Measurements from ENCODE around the gene NFKB2.

The NFKB2 gene

GRCh38 chr10:102395400-102396316 is at the start of gene NFKB2:
Gene NFKB2 (plus strand): TSS chr10:102395705. CDS start chr10:102395960, 255 bp downstream.
- DNase-seq (ENCODE audit: low read depth in 3 of 3, low spot score in 1 of 3) = peak; percentile 86 to 94 (median 89)

- DNase-seq (ENCODE audit: low read depth in 3 of 3, low spot score in 1 of 3) = no peak
Measured at GRCh38 chr10:102347236-102347828, 48.2 kb upstream of the NFKB2 start.

- DNase-seq (ENCODE audit: low read depth in 3 of 3, low spot score in 1 of 3) = peak; percentile 39 to 53 (median 50)
Measured at GRCh38 chr10:102352066-102352715, 43.3 kb upstream of the NFKB2 start.

DNA sequence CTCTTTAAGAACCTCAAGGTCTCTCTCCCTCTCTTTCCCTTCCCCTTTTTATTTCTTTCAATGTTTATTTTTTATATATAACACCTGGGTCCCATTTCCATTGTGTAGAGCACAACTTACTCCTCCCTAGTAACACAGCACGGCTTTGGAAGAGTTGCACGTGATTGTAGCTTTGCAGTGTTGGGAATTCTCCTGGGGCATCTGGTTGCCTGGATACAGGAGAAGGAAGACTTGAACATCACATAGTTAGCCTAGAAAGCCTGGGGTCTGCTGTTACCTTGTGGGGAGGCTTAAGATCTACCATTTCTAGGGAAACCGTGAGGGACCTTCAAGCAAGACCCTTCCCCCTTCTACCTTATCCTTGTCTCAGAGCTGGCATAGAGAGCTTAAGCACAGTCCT is 41.1 kb upstream of the NFKB2 start:
- DNase-seq (ENCODE audit: low read depth in 3 of 3, low spot score in 1 of 3) = no peak

GRCh38 chr10:102358712-102359382 is 36.7 kb upstream of the NFKB2 start:
- DNase-seq (ENCODE audit: low read depth in 3 of 3, low spot score in 1 of 3) = no peak

GRCh38 chr10:102367441-102367840 is 28.1 kb upstream of the NFKB2 start:
- DNase-seq (ENCODE audit: low read depth in 3 of 3, low spot score in 1 of 3) = no peak

DNA sequence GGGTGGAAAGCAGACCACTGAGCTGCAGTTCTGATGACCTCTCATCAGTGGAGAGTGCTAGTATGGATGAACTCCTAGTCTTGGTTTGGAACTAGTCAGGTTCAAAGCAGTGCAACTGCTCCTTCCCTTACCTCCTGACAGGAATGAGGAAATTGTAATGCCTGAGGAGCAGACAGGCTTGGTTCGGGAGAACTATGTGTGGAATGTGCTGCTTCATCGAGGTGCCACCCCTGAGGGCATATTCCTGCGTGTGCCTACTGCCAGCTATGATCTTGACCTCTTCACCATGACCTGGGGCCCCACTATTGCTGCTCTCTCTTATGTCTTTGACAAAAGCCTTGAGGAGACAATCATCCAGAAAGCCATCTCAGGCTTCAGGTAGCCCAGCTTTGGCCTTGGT is 27.4 kb upstream of the NFKB2 start:
- DNase-seq (ENCODE audit: low read depth in 3 of 3, low spot score in 1 of 3) = no peak

- no peak for DNase-seq (ENCODE audit: low read depth in 3 of 3, low spot score in 1 of 3)
Measured at GRCh38 chr10:102371295-102371694, 24.2 kb upstream of the NFKB2 start.

GRCh38 chr10:102375250-102375649 is 20.3 kb upstream of the NFKB2 start:
- DNase-seq (ENCODE audit: low read depth in 3 of 3, low spot score in 1 of 3) = no peak

DNA sequence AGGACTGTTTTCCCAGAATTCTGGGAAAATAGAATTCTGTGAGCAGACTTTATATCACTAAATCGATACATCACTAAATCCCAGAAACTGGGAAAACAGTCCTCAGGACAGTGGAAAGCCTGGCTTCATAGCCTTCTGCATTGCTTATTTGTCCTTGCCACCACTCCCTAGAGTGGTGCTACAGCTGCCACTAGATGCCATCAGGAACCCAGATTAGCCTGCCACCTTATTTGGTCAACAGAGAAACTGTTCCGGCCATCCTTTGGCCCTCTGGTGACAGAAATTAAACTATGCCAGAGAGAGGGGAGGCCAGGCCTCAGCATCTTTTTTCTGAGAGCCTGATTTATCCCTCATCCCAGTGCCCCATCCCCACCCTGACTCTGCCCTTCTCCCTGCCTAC is 19.6 kb upstream of the NFKB2 start:
- DNase-seq (ENCODE audit: low read depth in 3 of 3, low spot score in 1 of 3) = no peak

GRCh38 chr10:102376901-102377300 is 18.6 kb upstream of the NFKB2 start:
- DNase-seq (ENCODE audit: low read depth in 3 of 3, low spot score in 1 of 3) = no peak

DNA sequence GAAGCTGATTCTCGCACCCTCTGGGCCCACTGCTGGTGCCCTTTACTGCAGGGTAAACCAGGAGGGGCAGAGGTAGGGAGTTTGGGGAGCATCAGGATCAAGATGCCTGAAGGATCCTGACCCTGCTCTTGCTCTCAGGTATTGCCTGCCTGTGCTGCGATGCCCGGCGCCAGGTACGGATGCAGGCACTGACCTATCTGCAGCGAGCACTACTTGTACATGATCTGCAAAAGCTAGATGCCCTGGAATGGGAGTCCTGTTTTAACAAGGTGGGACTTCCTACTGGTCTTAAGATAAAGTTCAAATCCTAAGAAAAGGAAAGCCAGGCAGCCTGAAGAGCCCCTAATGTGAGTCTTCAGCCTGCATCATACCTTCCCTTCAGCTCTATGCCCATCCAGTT is 16.1 kb upstream of the NFKB2 start:
- DNase-seq (ENCODE audit: low read depth in 3 of 3, low spot score in 1 of 3) = no peak

GRCh38 chr10:102381983-102382382 is 13.5 kb upstream of the NFKB2 start:
- DNase-seq (ENCODE audit: low read depth in 3 of 3, low spot score in 1 of 3) = no peak

- DNase-seq (ENCODE audit: low read depth in 3 of 3, low spot score in 1 of 3) = no peak
Measured at GRCh38 chr10:102382871-102383270, 12.6 kb upstream of the NFKB2 start.

GRCh38 chr10:102384053-102384452 is 11.5 kb upstream of the NFKB2 start:
- DNase-seq (ENCODE audit: low read depth in 3 of 3, low spot score in 1 of 3) = no peak

DNA sequence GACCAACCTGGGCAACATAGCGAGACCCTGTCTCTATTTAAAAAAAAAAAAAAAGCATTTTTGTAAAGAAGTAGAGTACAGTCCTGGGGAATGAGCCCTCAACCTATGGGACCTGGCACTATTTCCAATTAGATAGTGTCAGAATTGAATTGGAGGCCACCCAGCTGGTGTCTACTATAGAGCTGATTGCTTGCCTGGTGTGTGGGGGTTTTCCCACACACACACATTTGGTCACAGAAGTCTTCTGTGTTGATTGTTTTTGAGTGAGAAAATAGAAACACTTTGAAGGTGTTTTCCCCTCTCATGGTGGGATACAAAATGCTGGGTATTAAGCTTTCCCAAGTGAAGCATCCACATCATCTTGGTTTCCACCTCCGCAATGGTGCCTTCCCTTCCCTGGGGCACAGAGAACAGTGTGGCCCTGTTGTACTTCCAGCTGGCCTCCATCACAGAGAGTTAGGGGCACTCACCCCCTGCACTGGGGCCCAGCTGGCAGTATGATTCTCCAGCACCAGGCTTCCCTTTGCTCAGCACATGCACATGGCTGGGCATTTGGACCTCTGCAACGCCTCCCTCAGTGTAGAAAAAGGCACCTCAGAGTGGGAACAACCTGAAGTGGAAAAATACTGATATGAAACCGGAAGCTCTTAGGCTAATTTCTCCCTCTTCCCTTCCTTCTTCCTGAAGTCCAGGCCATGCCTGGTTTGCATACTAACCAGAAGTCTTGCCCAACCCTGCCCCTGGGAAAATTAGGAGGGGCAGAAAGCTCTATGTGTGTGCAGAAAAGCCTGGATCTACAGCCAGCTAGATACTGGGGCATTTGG is 10.7 kb upstream of the NFKB2 start:
- no peak for DNase-seq (ENCODE audit: low read depth in 3 of 3, low spot score in 1 of 3)

- DNase-seq (ENCODE audit: low read depth in 3 of 3, low spot score in 1 of 3) = no peak
Measured at GRCh38 chr10:102389894-102390293, 5.6 kb upstream of the NFKB2 start.

- DNase-seq (ENCODE audit: low read depth in 3 of 3, low spot score in 1 of 3) = no peak
Measured at GRCh38 chr10:102392306-102392705, 3.2 kb upstream of the NFKB2 start.

GRCh38 chr10:102393411-102394078 is 2.0 kb upstream of the NFKB2 start:
- no peak for DNase-seq (ENCODE audit: low read depth in 3 of 3, low spot score in 1 of 3)
